ENCODE measurements around the gene MATR3.

DNA sequence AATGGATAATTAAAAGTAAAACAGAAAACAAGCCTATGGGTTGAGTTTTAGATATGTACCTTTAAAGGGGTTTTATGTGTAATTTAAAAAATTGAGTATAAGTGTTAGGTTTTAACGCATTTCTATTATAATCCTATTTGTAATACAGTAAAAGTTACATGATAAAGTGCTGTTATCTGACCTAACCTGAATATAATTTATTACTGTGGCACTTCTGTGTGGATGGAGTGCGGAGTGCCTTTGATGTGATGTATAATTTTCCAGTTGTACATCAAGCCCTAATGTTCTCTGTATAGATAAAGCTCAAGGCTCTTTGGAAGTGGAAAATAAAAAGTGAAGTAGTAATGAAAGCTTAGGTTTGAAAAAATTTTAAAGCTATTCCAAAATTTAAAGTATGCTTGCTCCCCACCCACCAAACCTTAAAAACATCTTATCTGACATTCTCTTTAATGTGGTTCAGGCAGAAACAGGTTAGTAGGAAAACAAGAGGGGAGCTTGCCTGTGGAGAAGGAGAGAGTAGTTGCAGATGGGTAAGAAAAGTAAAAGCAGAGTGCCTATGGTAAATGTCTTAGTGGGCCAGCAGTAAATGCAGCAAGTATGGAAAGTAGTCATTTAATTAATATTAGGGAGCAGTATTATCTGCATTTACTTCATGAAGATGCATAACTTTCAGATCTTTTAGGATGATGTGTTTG is 4.0 kb downstream of the MATR3 start:
- TF ChIP-seq, protein P1, sequence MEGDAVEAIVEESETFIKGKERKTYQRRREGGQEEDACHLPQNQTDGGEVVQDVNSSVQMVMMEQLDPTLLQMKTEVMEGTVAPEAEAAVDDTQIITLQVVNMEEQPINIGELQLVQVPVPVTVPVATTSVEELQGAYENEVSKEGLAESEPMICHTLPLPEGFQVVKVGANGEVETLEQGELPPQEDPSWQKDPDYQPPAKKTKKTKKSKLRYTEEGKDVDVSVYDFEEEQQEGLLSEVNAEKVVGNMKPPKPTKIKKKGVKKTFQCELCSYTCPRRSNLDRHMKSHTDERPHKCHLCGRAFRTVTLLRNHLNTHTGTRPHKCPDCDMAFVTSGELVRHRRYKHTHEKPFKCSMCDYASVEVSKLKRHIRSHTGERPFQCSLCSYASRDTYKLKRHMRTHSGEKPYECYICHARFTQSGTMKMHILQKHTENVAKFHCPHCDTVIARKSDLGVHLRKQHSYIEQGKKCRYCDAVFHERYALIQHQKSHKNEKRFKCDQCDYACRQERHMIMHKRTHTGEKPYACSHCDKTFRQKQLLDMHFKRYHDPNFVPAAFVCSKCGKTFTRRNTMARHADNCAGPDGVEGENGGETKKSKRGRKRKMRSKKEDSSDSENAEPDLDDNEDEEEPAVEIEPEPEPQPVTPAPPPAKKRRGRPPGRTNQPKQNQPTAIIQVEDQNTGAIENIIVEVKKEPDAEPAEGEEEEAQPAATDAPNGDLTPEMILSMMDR (conservative IDR thresholded peaks at IDR 0.05; ENCODE audit: low read depth, low read length) = no peak
- TF ChIP-seq POLR2A (IDR thresholded peaks at IDR 0.05; ENCODE audit: low read depth, low read length) = no peak
- no peak for TF ChIP-seq RAD21 (IDR thresholded peaks at IDR 0.05; ENCODE audit: low read length)
- no peak for TF ChIP-seq RCOR1 (IDR thresholded peaks at IDR 0.05; ENCODE audit: insufficient replicate concordance, low read length)
- TF ChIP-seq ELK1 (IDR thresholded peaks at IDR 0.05; ENCODE audit: borderline replicate concordance, low read depth, low read length) = no peak
- no peak for TF ChIP-seq CEBPB (IDR thresholded peaks at IDR 0.05; ENCODE audit: low read depth, low read length)
- TF ChIP-seq, protein P2, sequence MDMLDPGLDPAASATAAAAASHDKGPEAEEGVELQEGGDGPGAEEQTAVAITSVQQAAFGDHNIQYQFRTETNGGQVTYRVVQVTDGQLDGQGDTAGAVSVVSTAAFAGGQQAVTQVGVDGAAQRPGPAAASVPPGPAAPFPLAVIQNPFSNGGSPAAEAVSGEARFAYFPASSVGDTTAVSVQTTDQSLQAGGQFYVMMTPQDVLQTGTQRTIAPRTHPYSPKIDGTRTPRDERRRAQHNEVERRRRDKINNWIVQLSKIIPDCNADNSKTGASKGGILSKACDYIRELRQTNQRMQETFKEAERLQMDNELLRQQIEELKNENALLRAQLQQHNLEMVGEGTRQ (IDR thresholded peaks at IDR 0.05; ENCODE audit: low read depth, low read length) = no peak
- no peak for TF ChIP-seq SMC3 (IDR thresholded peaks at IDR 0.05; ENCODE audit: low read depth, low read length)
- TF ChIP-seq MXI1 (IDR thresholded peaks at IDR 0.05; ENCODE audit: borderline replicate concordance, low read depth, low read length) = no peak
- no peak for TF ChIP-seq BHLHE40 (IDR thresholded peaks at IDR 0.05; ENCODE audit: low read depth, low read length)
- TF ChIP-seq CHD1 (IDR thresholded peaks at IDR 0.05; ENCODE audit: low read depth, low read length) = no peak

Measured in IMR-90 (cell line).